Measurements from ENCODE around the gene RSPO1. TPM values are rescaled to one million over a fixed set of nuclear protein-coding genes. Genes with fewer than 3 reads are reported as not detected.

Gene RSPO1
- total RNA-seq, 1 experiment from 2014 or later = 0.18 TPM

DNA sequence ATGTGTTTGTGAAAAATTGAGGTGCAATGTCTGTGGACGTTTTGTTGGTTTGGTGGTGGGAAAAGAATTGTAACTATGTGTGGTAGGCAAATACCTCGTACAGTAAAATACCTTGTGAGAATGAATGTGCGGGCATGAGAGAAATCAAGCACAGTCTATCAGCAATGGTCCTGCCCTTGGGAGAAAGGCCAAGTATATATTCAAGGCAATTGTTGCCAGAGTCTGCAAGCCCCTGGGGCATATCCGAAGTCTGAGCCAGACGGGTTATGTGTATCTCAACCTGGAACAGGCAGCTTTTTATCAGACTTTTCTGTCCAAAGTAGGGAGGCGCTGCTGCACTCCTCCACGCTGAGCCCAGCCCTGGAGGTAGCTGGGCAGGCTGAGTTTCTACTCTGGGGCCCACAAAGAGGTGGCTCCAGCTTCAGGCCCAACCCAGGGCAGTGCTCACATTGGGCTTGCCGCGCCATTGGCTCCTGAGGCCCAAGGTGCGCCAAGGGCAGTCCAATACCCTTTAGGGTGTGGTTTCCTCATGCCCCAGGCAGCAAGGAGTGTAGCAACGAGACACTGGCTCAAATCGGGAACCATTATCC lies 29.5 kb downstream of the RSPO1 start:
- in situ Hi-C loops (cut with HindIII; ENCODE audit: low pct_unique_long_range_greater_than_20kb, low sequenced_read_pairs) = no loop called here
- intact Hi-C loops (cut with micrococcal nuclease; ENCODE audit: unreplicated experiment) = no loop called here
- H3K4me3 ChIP-seq (ENCODE audit: low read depth in 2 of 2, low read length in 2 of 2) = no peak overlapping the region
- ChIA-PET POLR2A (interaction anchor here (0.6 kb wide), 1 partner anchor 9 kb away, joined by 3 read pairs; no protein-coding TSS in a partner anchor), CTCF (no interaction called here)
- ATAC-seq = no peak
- H3K27me3 ChIP-seq (ENCODE audit: control insufficient read depth, insufficient read depth, low read length) = peaks cover 7% of the 10 kb centered on the region; the same call in 1 of the 2 replicates
- no peak overlapping the region for H3K27ac ChIP-seq (ENCODE audit: low read length)
- BruUV-seq (replicated peaks) = no TSS peak
- H3K36me3 ChIP-seq (ENCODE audit: control insufficient read depth, insufficient read depth, low read length) = no peaks in the 10 kb centered on the region
- no peak for DNase-seq (ENCODE audit: low read depth, low spot score)
- TF ChIP-seq TCF7L2 (IDR thresholded peaks at IDR 0.05; ENCODE audit: low read depth, low read length) (no peak), CTCF (IDR thresholded peaks at IDR 0.05) (no peak), POLR2AphosphoS5 (IDR thresholded peaks at IDR 0.05; ENCODE audit: low read depth, low read length) (no peak), SIN3A (IDR thresholded peaks at IDR 0.05; ENCODE audit: borderline replicate concordance, insufficient read depth, low read depth, low read length) (no peak)
- TF ChIP-seq, protein P1, sequence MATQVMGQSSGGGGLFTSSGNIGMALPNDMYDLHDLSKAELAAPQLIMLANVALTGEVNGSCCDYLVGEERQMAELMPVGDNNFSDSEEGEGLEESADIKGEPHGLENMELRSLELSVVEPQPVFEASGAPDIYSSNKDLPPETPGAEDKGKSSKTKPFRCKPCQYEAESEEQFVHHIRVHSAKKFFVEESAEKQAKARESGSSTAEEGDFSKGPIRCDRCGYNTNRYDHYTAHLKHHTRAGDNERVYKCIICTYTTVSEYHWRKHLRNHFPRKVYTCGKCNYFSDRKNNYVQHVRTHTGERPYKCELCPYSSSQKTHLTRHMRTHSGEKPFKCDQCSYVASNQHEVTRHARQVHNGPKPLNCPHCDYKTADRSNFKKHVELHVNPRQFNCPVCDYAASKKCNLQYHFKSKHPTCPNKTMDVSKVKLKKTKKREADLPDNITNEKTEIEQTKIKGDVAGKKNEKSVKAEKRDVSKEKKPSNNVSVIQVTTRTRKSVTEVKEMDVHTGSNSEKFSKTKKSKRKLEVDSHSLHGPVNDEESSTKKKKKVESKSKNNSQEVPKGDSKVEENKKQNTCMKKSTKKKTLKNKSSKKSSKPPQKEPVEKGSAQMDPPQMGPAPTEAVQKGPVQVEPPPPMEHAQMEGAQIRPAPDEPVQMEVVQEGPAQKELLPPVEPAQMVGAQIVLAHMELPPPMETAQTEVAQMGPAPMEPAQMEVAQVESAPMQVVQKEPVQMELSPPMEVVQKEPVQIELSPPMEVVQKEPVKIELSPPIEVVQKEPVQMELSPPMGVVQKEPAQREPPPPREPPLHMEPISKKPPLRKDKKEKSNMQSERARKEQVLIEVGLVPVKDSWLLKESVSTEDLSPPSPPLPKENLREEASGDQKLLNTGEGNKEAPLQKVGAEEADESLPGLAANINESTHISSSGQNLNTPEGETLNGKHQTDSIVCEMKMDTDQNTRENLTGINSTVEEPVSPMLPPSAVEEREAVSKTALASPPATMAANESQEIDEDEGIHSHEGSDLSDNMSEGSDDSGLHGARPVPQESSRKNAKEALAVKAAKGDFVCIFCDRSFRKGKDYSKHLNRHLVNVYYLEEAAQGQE (IDR thresholded peaks at IDR 0.05; ENCODE audit: insufficient read depth in 1 of 2, low read depth in 2 of 2, low read length in 1 of 2) = no peak
- no peaks in the 10 kb centered on the region for H3K9me3 ChIP-seq (ENCODE audit: control insufficient read depth, insufficient read depth, low read depth, low read length)
- H3K4me1 ChIP-seq (ENCODE audit: control insufficient read depth, insufficient read depth, low read length) = no peaks in the 10 kb centered on the region

DNA sequence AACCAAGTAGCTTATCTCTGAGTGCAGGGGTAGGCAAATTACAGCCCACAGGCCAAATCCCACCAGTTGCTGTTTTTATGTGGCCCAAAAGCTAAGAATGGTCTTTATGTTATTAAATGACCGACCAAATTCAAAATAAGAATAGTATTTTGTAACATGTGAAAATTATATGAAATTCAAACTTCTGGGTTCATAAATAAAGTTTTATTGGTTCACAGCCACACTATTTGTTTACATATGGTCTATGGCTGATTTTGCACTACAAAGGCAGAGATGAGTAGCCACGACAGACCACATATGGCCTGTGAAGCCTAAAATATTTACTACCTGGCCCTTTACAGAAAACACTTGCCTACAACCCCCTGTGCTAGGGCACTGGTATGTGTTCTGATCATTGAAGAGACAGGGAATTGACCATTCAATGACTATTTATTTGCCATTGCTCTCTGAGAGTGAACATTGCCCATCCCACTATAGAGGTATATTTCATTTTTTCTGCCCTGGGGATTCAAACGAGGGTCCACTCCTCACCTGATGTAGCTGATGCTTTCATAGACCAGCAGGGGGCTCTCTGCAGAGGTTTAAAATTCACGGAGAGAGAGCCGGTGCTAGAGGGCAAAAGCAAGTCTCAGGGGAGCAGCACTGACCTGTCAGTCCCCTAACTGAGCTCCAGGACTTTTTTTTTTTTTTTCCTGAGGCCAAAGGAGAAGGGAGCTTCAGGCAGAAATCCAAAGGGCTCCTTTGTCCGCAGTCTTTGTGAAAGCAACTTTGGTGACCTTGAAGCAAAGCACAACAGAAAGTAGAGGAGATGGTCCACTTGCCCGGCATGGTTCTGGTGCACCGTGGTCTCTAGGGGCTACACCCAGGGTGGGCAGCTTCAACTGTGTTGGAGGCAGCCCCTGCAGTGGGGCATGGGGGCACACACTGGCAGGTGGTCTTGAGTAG lies 31.7 kb downstream of the RSPO1 start:
- Histone ChIP-seq H3K9me3 (ENCODE audit: control insufficient read depth, insufficient read depth, low read depth, low read length) (no peaks in the 10 kb centered on the region), H3K4me1 (ENCODE audit: control insufficient read depth, insufficient read depth, low read length) (no peaks in the 10 kb centered on the region), H3K27me3 (ENCODE audit: control insufficient read depth, insufficient read depth, low read length) (peaks cover 4% of the 10 kb centered on the region; the same call in 1 of the 2 replicates), H3K36me3 (ENCODE audit: control insufficient read depth, insufficient read depth, low read length) (no peaks in the 10 kb centered on the region), H3K4me3 (ENCODE audit: low read depth in 2 of 2, low read length in 2 of 2) (no peak overlapping the region), H3K27ac (ENCODE audit: low read length) (no peak overlapping the region)
- BruUV-seq (replicated peaks) = no TSS peak
- CTCF ChIA-PET = interaction anchor here (0.5 to 1.8 kb wide), 11 partner anchors 25 to 892 kb away, joined by 3 to 10 read pairs (median 4); partner anchors contain the start of gene RSPO1
- in situ Hi-C loops (cut with HindIII; ENCODE audit: low pct_unique_long_range_greater_than_20kb, low sequenced_read_pairs) (no loop called here), intact Hi-C loops (cut with micrococcal nuclease; ENCODE audit: unreplicated experiment) (loop anchor here (1.0 kb wide), 1 partner anchor 79 kb away; no protein-coding TSS in a partner anchor)
- TF ChIP-seq CTCF (IDR thresholded peaks at IDR 0.05) (peak; percentile 91), SIN3A (IDR thresholded peaks at IDR 0.05; ENCODE audit: borderline replicate concordance, insufficient read depth, low read depth, low read length) (no peak), TCF7L2 (IDR thresholded peaks at IDR 0.05; ENCODE audit: low read depth, low read length) (no peak)
- peak; percentile 83 for ATAC-seq
- peak; percentile 10 for DNase-seq (ENCODE audit: low read depth, low spot score)
- POLR2A ChIA-PET = no interaction called here

All from Panc1 (cell line).